ENCODE results near the gene LMTK3.

DNA sequence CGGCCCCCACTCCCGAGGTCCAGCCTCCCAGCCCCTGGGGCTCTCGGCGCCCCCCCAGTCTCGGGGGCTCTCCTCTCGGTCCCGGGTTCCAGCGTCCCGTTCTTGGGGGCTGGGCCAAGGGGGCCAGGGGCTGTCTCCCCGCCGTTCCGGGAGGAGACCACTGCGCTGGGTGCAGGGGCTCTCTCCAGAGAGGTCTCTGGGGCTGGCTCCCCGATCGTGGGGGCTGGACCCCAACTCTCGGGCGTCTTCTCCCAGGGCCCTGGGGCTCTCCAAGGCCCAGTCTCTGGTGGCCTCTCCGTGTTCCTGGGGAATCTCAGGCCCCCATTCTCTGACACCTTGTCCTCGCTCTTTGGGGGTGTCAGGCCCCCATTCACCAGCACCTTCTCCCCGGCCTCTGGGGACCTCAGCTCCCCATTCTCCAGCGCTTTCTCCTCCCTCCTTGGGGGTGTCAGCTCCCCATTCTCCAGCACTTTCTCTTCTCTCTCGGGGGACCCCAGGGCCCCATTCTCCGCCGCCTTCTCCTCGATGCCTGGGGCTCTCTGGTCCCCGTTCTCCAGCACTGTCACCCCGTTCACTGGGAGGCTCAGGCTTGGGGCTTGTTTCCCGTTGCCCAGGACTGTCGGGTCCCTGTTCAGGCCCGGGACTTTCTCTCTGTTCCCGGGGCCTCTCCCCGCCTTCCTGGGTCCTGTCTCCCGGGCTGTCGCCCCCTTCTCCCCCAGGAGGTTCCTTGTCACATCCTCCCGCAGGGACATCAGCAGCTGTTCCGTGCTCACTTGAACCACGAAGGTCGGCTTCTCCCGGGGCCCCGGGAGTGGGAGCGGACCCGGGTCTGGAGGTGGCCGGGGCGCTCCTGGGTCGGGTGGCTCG, 13.7 kb downstream of the LMTK3 start:
- TF ChIP-seq, protein P1, sequence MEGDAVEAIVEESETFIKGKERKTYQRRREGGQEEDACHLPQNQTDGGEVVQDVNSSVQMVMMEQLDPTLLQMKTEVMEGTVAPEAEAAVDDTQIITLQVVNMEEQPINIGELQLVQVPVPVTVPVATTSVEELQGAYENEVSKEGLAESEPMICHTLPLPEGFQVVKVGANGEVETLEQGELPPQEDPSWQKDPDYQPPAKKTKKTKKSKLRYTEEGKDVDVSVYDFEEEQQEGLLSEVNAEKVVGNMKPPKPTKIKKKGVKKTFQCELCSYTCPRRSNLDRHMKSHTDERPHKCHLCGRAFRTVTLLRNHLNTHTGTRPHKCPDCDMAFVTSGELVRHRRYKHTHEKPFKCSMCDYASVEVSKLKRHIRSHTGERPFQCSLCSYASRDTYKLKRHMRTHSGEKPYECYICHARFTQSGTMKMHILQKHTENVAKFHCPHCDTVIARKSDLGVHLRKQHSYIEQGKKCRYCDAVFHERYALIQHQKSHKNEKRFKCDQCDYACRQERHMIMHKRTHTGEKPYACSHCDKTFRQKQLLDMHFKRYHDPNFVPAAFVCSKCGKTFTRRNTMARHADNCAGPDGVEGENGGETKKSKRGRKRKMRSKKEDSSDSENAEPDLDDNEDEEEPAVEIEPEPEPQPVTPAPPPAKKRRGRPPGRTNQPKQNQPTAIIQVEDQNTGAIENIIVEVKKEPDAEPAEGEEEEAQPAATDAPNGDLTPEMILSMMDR (IDR thresholded peaks at IDR 0.05; ENCODE audit: borderline replicate concordance, extremely low read depth, low read length, poor library complexity, severe bottlenecking), result no peak
- no peak for TF ChIP-seq EZH2 (IDR thresholded peaks at IDR 0.05; ENCODE audit: borderline replicate concordance, low read depth, low read length, severe bottlenecking)

Measured in DND-41 (cell line).